Measurements from ENCODE around the gene FPR2.
"Not testable (repeated sequence)": the region's sequence is repeated elsewhere in the genome, so short reads cannot be mapped to it uniquely, and the experiment has no call there.

FPR2 gene, protein sequence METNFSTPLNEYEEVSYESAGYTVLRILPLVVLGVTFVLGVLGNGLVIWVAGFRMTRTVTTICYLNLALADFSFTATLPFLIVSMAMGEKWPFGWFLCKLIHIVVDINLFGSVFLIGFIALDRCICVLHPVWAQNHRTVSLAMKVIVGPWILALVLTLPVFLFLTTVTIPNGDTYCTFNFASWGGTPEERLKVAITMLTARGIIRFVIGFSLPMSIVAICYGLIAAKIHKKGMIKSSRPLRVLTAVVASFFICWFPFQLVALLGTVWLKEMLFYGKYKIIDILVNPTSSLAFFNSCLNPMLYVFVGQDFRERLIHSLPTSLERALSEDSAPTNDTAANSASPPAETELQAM

GRCh38 chr19:51760697-51761356, at the start of gene FPR2:
FPR2 (plus strand) TSS chr19:51761180; CDS start chr19:51768659, 7,479 bp downstream.
- DNase-seq (ENCODE audit: low read depth, low spot score) = no peak

- DNase-seq (ENCODE audit: low read depth, low spot score) = no peak
Observed at GRCh38 chr19:51711702-51712101, 49.3 kb upstream of the FPR2 start.

DNA sequence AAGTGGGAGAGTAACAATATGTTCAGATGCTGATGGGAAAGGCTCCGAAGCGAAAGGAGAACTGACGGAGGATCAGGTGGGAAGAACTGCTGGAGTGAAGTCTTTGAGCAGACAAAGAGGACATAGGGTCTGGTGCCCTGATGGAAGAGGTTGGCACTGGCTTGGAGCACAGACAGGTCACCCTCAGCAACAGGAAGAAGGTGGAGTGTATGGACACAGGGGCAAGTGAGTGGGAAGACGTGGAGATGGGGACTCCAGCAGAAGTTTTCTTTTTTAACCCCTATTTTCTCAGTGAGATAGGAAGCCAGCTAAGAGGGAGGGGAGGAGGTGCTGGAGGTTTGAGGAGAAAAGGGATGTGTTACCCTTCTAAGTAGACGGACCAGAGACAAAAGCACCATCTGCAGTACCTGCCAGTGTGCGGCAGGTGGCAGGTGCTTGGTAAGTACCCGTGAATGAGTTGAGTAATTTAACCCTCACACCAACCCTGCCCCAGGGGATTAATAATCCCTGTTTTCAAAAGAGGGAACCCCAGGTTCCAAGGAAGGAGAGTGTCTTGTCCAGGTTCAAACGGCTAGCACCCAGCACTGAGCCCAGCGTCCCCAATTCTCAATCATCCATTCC, 48.4 kb upstream of the FPR2 start:
- DNase-seq (ENCODE audit: low read depth, low spot score) = peak; percentile 81

DNA sequence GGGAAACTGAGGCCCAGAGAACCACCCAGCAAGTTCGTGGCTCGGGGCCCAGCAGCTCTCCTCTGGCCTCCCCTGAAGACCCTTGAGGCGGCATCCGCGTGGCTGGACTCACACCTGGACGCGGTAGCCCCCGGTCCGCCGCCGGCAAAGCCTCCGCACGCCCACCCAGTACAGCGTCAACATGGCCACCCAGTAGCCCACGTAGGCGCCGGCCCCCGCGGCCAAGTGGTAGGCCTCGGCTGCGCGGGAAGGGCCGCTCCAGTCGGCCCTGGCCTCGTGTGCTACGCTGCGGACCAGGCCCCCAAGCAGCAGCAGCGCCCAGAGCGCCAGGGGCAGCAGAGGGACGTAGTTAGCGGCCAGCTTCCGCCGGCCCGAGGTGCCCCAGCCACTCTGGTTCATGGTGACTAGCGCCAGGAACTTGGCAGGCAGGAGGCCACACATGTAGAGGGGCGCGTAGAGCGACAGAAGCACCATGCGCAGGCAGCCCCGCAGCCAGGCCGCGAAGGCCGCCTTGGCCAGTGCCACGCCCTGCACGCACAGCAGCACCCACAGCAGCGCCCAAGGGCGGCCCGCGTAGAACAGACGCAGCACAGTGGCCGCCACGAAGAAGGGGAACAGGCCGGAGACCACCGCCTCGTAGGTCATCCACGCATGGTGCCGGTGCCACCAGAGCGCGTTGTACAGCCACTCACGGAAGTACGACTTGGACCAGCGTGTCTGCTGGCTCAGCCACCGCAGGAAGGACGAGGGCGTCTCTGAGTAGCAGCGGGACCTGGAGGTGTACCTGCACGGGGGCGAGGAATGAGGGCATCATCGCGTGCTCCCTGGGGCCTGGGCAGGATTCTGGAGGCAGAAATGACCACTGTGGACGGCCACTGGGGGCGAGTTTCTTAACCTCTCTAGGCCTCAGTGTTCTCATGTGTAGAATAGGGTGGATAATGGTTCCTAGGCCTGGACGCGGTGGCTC, 47.4 kb upstream of the FPR2 start:
- DNase-seq (ENCODE audit: low read depth, low spot score) = no peak

- no peak for DNase-seq (ENCODE audit: low read depth, low spot score)
Observed at GRCh38 chr19:51714848-51715247, 46.1 kb upstream of the FPR2 start.

DNA sequence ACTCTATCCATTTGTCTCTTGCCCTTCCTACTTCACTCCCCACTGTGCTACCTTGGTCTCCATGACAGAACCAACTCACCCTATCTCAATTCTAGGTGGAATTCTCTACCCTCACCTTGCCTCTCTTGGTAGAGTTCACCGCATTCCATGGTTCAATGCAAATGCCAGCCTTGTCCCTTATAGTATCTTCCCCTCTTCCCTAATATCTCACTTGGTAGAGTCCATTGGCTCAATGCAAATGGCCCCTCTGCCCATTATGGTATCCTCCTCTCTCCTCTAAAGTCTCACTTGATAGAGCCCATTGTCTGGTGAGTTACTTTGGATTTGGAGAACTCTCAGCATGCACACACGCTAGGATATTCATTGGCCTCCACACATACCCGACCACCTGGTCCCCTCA, 45.1 kb upstream of the FPR2 start:
- DNase-seq (ENCODE audit: low read depth, low spot score) = no peak

DNA sequence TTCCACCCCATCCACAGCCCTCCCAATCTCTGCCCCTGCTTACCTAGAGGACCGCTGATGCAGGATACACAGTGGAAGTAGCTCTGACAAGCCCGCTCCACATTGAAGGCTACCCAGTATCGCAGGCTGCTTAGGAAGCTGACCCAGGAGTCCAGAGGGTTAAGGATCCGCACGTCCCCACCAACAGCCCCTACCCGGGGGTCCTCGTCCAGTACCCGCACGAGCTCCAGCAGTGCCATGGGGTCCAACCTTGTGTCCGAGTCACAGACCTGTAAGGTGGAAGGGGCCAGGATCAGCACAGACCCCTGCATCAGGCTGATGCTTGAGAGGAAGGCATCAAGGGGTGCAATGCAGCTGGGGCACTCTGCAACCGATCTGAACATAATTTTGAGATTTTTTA, 44.1 kb upstream of the FPR2 start:
- DNase-seq (ENCODE audit: low read depth, low spot score) = no peak

GRCh38 chr19:51719251-51719988, 41.6 kb upstream of the FPR2 start:
- peak; percentile 64 for DNase-seq (ENCODE audit: low read depth, low spot score)

DNA sequence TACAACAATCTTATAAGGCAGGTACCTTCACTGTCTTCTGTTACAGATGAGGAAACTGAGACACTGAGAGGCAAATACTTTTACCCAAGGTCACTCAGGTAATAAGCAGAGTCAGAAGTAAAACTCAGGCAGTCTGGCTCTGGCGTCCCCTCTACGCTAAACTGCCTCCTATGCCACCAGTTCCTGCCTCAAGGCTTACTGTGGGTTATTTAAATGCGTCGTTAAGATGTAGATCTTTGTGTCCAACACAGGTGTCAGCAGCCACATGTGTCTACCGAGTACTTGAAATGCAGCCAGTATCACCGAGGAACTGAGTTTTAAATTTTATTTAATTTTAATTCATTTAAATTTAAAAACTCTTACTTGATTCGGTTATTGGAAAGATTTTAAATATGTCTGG, 39.1 kb upstream of the FPR2 start:
- no peak for DNase-seq (ENCODE audit: low read depth, low spot score)

DNA sequence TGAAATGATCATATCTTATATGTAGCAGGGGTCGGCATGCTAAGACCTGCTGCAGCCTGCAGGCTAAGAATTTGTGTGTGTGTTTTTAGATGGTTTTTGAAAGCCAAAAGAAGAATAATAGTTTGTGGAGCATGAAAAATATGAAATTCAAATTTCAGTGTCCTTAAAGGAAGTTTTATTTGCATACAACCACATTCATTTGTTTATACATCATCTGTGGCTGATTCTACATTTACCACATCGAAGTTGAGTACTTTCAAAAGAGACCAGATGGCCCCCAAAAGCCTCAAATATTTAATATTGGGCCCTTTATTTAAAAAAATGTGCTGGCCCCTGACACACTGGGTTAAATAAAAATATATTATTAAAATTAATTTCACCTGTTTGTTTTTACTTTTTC, 38.5 kb upstream of the FPR2 start:
- DNase-seq (ENCODE audit: low read depth, low spot score) = no peak

GRCh38 chr19:51724543-51724942, 36.4 kb upstream of the FPR2 start:
- no peak for DNase-seq (ENCODE audit: low read depth, low spot score)

- DNase-seq (ENCODE audit: low read depth, low spot score) = peak; percentile 97
Observed at GRCh38 chr19:51726049-51726448, 34.9 kb upstream of the FPR2 start.

DNA sequence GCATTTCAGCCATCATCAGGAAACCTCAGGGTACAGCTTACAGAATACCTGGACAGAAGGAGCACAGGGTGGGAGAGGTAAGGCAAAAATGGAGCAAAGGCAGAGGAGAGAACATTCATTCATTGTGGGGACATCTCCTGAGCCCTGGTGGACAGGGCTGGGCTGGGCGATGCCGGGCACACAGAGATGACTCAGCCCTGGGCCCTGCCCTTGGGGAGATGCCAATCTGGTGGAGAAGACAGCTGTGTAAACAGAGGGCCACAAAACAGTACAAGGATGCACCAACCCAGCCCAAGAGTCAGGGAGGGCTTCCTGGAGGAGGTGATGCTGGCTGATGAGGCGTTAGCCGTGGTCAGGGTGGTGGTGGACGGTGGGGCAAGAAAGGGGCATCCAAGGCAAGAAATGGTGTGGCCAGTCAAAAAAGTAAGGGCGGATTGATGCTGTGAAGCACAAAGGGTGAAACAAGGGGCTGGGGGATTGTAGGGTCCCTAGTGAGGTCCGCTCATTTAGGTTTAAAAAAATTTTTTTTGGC, 33.6 kb upstream of the FPR2 start:
- DNase-seq (ENCODE audit: low read depth, low spot score) = no peak

DNA sequence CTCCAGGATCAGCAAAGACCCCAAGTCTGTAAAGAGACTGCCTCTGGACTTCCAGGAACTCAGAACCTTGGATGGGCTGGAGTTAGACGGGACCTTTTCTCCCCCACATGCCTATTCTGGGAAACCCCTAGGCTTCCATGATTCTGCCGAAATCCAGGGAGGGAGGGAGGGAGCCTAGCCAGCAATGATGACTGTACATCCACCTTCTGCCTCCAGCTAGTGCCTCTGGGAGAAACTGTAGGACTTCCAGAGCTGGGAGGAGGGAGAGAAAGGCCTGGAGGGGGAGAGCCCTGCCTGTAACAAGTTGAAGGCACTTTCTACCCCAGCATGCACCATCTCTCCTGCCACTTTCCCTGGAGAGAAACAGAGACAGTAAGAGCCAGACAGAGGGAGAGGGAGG, 31.2 kb upstream of the FPR2 start:
- no peak for DNase-seq (ENCODE audit: low read depth, low spot score)

GRCh38 chr19:51733742-51734522, 27.0 kb upstream of the FPR2 start:
- DNase-seq (ENCODE audit: low read depth, low spot score) = peak; percentile 61

GRCh38 chr19:51735759-51736449, 25.1 kb upstream of the FPR2 start:
- DNase-seq (ENCODE audit: low read depth, low spot score) = no peak

GRCh38 chr19:51737389-51737788, 23.6 kb upstream of the FPR2 start:
- no peak for DNase-seq (ENCODE audit: low read depth, low spot score)

DNA sequence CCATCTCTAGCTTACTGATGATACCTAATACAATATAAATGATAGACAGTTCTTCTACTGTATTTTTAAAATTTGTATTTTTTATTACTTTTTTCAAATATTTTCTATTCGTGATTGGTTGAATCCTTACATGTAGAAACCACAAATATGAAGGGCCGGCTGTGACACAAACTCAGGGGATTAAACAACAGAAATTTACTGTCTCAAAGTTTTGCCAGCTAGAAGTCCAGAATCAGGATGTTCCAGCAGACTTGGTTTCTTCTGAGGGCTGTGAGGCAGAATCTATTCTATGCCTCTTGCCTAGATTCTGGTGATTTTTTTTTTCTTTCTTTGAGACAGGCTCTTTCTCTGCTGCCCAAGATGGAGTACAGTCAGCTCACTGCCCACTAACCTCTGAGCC, 23.1 kb upstream of the FPR2 start:
- no peak for DNase-seq (ENCODE audit: low read depth, low spot score)

- DNase-seq (ENCODE audit: low read depth, low spot score) = not testable (repeated sequence)
Observed at GRCh38 chr19:51738523-51738922, 22.5 kb upstream of the FPR2 start.
